T-helper 1 cell treated with Interleukin-12 subunit alpha and Interleukin-12 subunit beta and Interleukin-4 antibody, amounts not matched to agents 30 μg/mL and 1 μg/mL, for 36 hours (primary cell): ENCODE results near the gene NTM.

ENCODE experiments used
- H3K27ac Mint-ChIP-seq: one replicate; pipeline ENCODE4 v1.8.0; 2021; ENCODE audit warnings: mild to moderate bottlenecking, mixed read lengths
- H3K27me3 Mint-ChIP-seq: one replicate; pipeline ENCODE4 v1.8.0; 2021; ENCODE audit warnings: low read depth, mixed read lengths
- H3K36me3 Mint-ChIP-seq: one replicate; pipeline ENCODE4 v1.8.0; 2021; ENCODE audit warnings: low read depth, mixed read lengths
- H3K4me1 Mint-ChIP-seq: one replicate; pipeline ENCODE4 v1.8.0; 2021; ENCODE audit warnings: low read depth, mixed read lengths
- H3K4me3 Mint-ChIP-seq: one replicate; pipeline ENCODE4 v1.8.0; 2021; ENCODE audit warnings: mild to moderate bottlenecking, moderate library complexity, mixed read lengths
- H3K9me3 Mint-ChIP-seq: one replicate; pipeline ENCODE4 v1.8.0; 2021; ENCODE audit warnings: mixed read lengths

The NTM gene

GRCh38 chr11:132254906-132255305 is 884.5 kb downstream of the NTM start:
- H3K36me3 Mint-ChIP-seq = no peaks in the 10 kb centered on the region

GRCh38 chr11:132256528-132257279 is 886.3 kb downstream of the NTM start:
- Mint-ChIP-seq H3K4me3 (no peak overlapping the region), H3K27ac (no peak overlapping the region), H3K27me3 (no peaks in the 10 kb centered on the region), H3K36me3 (no peaks in the 10 kb centered on the region), H3K9me3 (no peaks in the 10 kb centered on the region), H3K4me1 (no peaks in the 10 kb centered on the region)

More at GRCh38 chr11:132254906-132255305, 884.5 kb downstream of the NTM start:
- no peak overlapping the region for H3K27ac Mint-ChIP-seq
- no peaks in the 10 kb centered on the region for H3K4me1 Mint-ChIP-seq
- H3K9me3 Mint-ChIP-seq = no peaks in the 10 kb centered on the region
- H3K27me3 Mint-ChIP-seq = no peaks in the 10 kb centered on the region
- no peak overlapping the region for H3K4me3 Mint-ChIP-seq

- Mint-ChIP-seq H3K4me1 (no peaks in the 10 kb centered on the region), H3K27me3 (no peaks in the 10 kb centered on the region), H3K27ac (no peak overlapping the region), H3K4me3 (no peak overlapping the region), H3K36me3 (no peaks in the 10 kb centered on the region), H3K9me3 (no peaks in the 10 kb centered on the region)
Measured at GRCh38 chr11:132257871-132258270, 887.5 kb downstream of the NTM start.

GRCh38 chr11:132258875-132259274 is 888.5 kb downstream of the NTM start:
- no peaks in the 10 kb centered on the region for H3K4me1 Mint-ChIP-seq
- no peaks in the 10 kb centered on the region for H3K36me3 Mint-ChIP-seq
- no peak overlapping the region for H3K4me3 Mint-ChIP-seq
- H3K9me3 Mint-ChIP-seq = no peaks in the 10 kb centered on the region
- H3K27me3 Mint-ChIP-seq = no peaks in the 10 kb centered on the region
- no peak overlapping the region for H3K27ac Mint-ChIP-seq

- H3K4me3 Mint-ChIP-seq = no peak overlapping the region
- no peak overlapping the region for H3K27ac Mint-ChIP-seq
- no peaks in the 10 kb centered on the region for H3K36me3 Mint-ChIP-seq
- H3K27me3 Mint-ChIP-seq = no peaks in the 10 kb centered on the region
- H3K4me1 Mint-ChIP-seq = no peaks in the 10 kb centered on the region
- H3K9me3 Mint-ChIP-seq = no peaks in the 10 kb centered on the region
Measured at GRCh38 chr11:132260636-132261035, 890.2 kb downstream of the NTM start.

DNA sequence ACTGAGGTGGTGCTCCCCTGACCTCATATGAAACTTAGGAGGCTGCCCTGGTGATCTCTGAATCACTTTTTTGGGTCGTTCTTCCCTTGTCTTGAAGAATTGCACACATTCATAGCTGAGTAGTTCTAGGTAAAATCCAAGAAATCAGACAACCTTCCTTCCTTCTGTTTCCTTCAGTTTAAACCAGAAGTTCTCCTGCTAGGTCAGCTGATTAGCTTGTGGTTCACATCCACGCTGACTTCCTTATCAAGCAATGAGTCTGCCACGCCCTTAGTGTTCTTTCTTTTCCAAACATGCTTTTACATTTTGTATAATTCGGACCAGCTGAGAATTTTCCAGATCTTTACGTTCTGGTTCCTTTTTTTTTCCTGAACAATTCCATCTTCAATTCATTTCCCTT is 892.8 kb downstream of the NTM start:
- H3K4me3 Mint-ChIP-seq = no peak overlapping the region
- no peaks in the 10 kb centered on the region for H3K9me3 Mint-ChIP-seq
- no peak overlapping the region for H3K27ac Mint-ChIP-seq
- no peaks in the 10 kb centered on the region for H3K36me3 Mint-ChIP-seq
- no peaks in the 10 kb centered on the region for H3K27me3 Mint-ChIP-seq
- no peaks in the 10 kb centered on the region for H3K4me1 Mint-ChIP-seq

DNA sequence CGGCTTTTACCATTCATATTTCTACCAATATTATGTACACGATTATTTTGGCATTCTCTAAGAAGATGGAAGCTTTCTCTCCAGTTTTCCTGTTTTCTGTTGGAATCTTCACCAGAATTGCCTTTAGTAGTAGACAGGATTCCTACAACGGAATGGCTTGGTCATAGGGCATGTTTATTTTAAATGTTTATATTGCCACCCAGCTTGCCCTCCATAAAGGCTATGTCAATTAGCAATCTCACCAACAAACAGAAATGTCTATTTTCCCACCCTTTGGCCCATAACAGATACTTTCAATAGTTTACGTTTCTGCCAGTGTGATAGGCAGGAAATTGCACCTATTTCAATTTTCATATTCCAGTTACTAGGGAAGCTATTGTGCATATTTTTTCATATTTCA is 893.5 kb downstream of the NTM start:
- Mint-ChIP-seq H3K27me3 (no peaks in the 10 kb centered on the region), H3K27ac (no peak overlapping the region), H3K36me3 (no peaks in the 10 kb centered on the region), H3K4me3 (no peak overlapping the region), H3K4me1 (no peaks in the 10 kb centered on the region), H3K9me3 (no peaks in the 10 kb centered on the region)

DNA sequence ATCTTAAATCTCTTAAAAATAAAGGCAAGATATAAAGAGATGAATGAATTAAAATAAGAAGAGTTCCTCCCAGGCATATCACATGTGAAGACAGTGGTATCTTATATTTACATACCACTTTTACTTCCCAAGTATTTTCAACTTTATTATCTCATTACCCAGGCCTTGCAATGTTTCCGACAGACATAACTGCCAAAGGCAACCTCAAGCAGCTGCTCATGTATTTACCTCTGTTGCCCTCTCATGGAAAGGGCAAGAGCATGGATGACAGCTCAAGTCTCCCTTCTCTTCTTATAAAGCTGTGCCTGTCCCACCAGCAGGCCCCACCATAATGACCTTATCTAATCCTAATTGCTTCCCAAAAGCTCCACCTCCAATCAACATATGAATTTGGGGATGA is 894.2 kb downstream of the NTM start:
- Mint-ChIP-seq H3K4me1 (no peaks in the 10 kb centered on the region), H3K27me3 (no peaks in the 10 kb centered on the region), H3K9me3 (no peaks in the 10 kb centered on the region), H3K4me3 (no peak overlapping the region), H3K36me3 (no peaks in the 10 kb centered on the region), H3K27ac (no peak overlapping the region)

DNA sequence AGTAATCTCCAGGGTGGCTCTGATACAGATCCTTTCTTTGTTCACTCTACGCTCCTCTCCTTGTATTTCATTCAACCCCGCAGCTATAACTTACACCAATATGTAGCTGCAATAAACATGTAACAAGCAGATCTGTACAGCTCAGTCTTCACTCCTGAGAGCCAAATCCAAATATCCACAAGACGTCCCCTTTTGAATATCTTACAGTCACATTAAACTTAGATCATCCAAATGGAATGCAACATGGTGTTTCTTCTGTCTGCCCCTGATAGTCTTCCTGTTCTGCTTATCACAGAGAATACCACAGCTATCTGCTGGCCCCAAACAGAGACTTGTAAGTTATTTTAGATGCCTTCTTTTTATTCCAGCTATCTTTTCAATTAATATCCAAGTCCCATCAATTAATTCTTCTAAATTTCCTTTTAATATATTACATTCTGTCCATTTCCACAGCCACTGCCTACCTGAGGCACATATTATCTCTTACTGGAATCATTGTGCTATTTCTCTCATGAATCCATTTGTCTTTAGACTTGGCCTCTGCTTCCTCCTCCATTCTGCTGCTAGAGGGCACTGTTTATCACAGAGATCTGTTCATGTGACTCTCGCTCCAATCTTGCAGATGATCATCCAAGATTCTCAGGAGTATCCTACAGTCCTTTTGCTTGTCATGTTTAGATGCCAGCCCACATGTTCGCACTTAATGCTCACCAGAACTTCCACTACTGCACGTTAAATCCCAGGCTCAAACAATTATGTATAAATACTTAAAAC is 908.6 kb downstream of the NTM start:
- Mint-ChIP-seq H3K4me1 (no peaks in the 10 kb centered on the region), H3K4me3 (no peak overlapping the region), H3K27me3 (no peaks in the 10 kb centered on the region), H3K36me3 (no peaks in the 10 kb centered on the region), H3K27ac (no peak overlapping the region), H3K9me3 (no peaks in the 10 kb centered on the region)

- Mint-ChIP-seq H3K27me3 (no peaks in the 10 kb centered on the region), H3K36me3 (no peaks in the 10 kb centered on the region), H3K9me3 (no peaks in the 10 kb centered on the region), H3K4me1 (no peaks in the 10 kb centered on the region), H3K27ac (no peak overlapping the region), H3K4me3 (no peak overlapping the region)
Measured at GRCh38 chr11:132284048-132284447, 913.6 kb downstream of the NTM start.

GRCh38 chr11:132284611-132285010 is 914.2 kb downstream of the NTM start:
- H3K9me3 Mint-ChIP-seq = no peaks in the 10 kb centered on the region
- no peaks in the 10 kb centered on the region for H3K4me1 Mint-ChIP-seq
- H3K36me3 Mint-ChIP-seq = no peaks in the 10 kb centered on the region
- no peak overlapping the region for H3K27ac Mint-ChIP-seq
- H3K27me3 Mint-ChIP-seq = no peaks in the 10 kb centered on the region
- no peak overlapping the region for H3K4me3 Mint-ChIP-seq

DNA sequence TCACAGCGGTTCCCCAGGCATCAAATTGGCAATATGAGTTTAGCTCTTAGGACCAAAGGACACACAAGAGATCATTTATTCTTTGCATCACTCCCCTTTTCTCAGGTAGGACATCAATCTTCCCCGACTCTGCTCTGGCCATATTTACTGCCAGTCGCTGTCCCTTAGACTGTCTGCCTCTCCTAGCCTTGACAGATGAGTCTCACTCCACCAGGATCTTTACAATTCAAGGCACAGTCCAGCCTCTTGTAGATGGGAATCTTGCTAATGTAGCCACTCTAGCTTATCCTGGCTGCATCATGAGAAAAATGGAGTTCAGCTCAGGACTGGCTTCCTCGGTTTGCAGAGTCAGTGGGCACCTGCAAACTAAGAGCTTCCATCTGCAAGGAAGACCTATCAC is 915.2 kb downstream of the NTM start:
- Mint-ChIP-seq H3K9me3 (no peaks in the 10 kb centered on the region), H3K27me3 (no peaks in the 10 kb centered on the region), H3K4me1 (no peaks in the 10 kb centered on the region), H3K27ac (no peak overlapping the region), H3K4me3 (no peak overlapping the region), H3K36me3 (no peaks in the 10 kb centered on the region)

- H3K27ac Mint-ChIP-seq = no peak overlapping the region
- H3K4me3 Mint-ChIP-seq = no peak overlapping the region
- no peaks in the 10 kb centered on the region for H3K4me1 Mint-ChIP-seq
- no peaks in the 10 kb centered on the region for H3K9me3 Mint-ChIP-seq
- H3K27me3 Mint-ChIP-seq = no peaks in the 10 kb centered on the region
- no peaks in the 10 kb centered on the region for H3K36me3 Mint-ChIP-seq
Measured at GRCh38 chr11:132286106-132286505, 915.7 kb downstream of the NTM start.

DNA sequence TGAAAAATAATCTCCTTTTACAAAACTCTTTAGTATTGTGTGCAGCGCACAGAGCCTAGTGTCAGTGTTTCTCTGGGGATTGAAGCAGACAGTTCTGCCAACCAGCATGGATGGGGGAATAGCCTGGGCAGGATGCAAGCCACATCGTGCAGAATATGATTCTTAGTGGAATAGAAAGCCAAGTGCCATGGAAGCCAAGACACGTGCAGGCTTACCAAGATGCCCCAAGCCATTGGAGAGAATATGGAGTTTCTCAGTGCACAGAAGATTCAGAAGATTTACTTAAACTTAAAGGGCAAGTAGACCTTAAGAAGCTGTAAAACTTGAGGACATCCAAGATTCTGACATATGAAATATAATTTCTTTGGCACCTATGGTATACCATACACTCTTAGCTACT is 917.6 kb downstream of the NTM start:
- Mint-ChIP-seq H3K9me3 (no peaks in the 10 kb centered on the region), H3K27ac (no peak overlapping the region), H3K36me3 (no peaks in the 10 kb centered on the region), H3K4me3 (no peak overlapping the region), H3K27me3 (no peaks in the 10 kb centered on the region), H3K4me1 (no peaks in the 10 kb centered on the region)

GRCh38 chr11:132289590-132290256 is 919.3 kb downstream of the NTM start:
- Mint-ChIP-seq H3K36me3 (no peaks in the 10 kb centered on the region), H3K27ac (no peak overlapping the region), H3K4me1 (no peaks in the 10 kb centered on the region), H3K4me3 (no peak overlapping the region), H3K27me3 (no peaks in the 10 kb centered on the region), H3K9me3 (no peaks in the 10 kb centered on the region)
